T47D (cell line): Measurements from ENCODE around the gene ARID3B.

Source experiments
- DNase-seq, 2 experiments: peaks; one replicate each; pipeline versions ENCODE4 v3.0.0 to v3.0.0-alpha.2; 2011 to 2012; ENCODE audit warnings: low read depth in 1 of 2, low spot score in 1 of 2
- JUND ChIP-seq: IDR thresholded peaks from 2 replicates; pipeline ENCODE4 v1.6.1; 2012; ENCODE audit warnings: low read depth
- in situ Hi-C: cut with HindIII; loops from 2 replicates; pipeline ENCODE4 v1.10.0; 2016; ENCODE audit warnings: low sequenced_read_pairs, low pct_unique_long_range_greater_than_20kb

Gene ARID3B

GRCh38 chr15:74563442-74563841, 22.4 kb downstream of the ARID3B start:
- TF ChIP-seq JUND = no peak
- in situ Hi-C loops = no loop called here

GRCh38 chr15:74564182-74564581, 23.2 kb downstream of the ARID3B start:
- no peak for TF ChIP-seq JUND
- in situ Hi-C loops = no loop called here
- DNase-seq = no peak

More at GRCh38 chr15:74563442-74563841, 22.4 kb downstream of the ARID3B start:
- DNase-seq = no peak

- DNase-seq = no peak
- no peak for TF ChIP-seq JUND
- in situ Hi-C loops = no loop called here
Observed at GRCh38 chr15:74565381-74566085, 24.5 kb downstream of the ARID3B start.

GRCh38 chr15:74568594-74568993, 27.6 kb downstream of the ARID3B start:
- no peak for DNase-seq
- no peak for TF ChIP-seq JUND
- in situ Hi-C loops = no loop called here

GRCh38 chr15:74569731-74570070, 28.7 kb downstream of the ARID3B start:
- no peak for DNase-seq
- no peak for TF ChIP-seq JUND
- in situ Hi-C loops = no loop called here

- no peak for DNase-seq
- TF ChIP-seq JUND = no peak
- in situ Hi-C loops = no loop called here
Observed at GRCh38 chr15:74571191-74571590, 30.2 kb downstream of the ARID3B start.

GRCh38 chr15:74573987-74574386, 33.0 kb downstream of the ARID3B start:
- in situ Hi-C loops = no loop called here
- no peak for DNase-seq
- TF ChIP-seq JUND = no peak

- no peak for TF ChIP-seq JUND
- no peak for DNase-seq
- in situ Hi-C loops = no loop called here
Observed at GRCh38 chr15:74578496-74578994, 37.5 kb downstream of the ARID3B start.

GRCh38 chr15:74579001-74579400, 38.0 kb downstream of the ARID3B start:
- DNase-seq = no peak
- in situ Hi-C loops = no loop called here
- TF ChIP-seq JUND = no peak

GRCh38 chr15:74580538-74581350, 39.7 kb downstream of the ARID3B start:
- in situ Hi-C loops = no loop called here
- no peak for DNase-seq
- no peak for TF ChIP-seq JUND

GRCh38 chr15:74584204-74584603, 43.2 kb downstream of the ARID3B start:
- in situ Hi-C loops = no loop called here
- DNase-seq = no peak
- TF ChIP-seq JUND = no peak

- no peak for DNase-seq
- TF ChIP-seq JUND = no peak
- in situ Hi-C loops = no loop called here
Observed at GRCh38 chr15:74584779-74585178, 43.8 kb downstream of the ARID3B start.

GRCh38 chr15:74585191-74585590, 44.2 kb downstream of the ARID3B start:
- DNase-seq = no peak
- in situ Hi-C loops = no loop called here
- TF ChIP-seq JUND = no peak
